GM23248 (cell line): Measurements from ENCODE around the gene RYR3.

Source experiments
- EZH2 ChIP-seq: fragments of 200-600 bp; sonication (generic); IDR thresholded peaks from 2 replicates; pipeline ENCODE4 v1.6.1; 2018; ENCODE audit warnings: antibody characterized with exemption, mild to moderate bottlenecking; ENCODE audit not compliant: insufficient read depth, poor library complexity, severe bottlenecking
- EZH2phosphoT487 ChIP-seq: fragments of 200-600 bp; sonication (generic); IDR thresholded peaks from 2 replicates; pipeline ENCODE4 v1.6.1; 2018; ENCODE audit warnings: antibody characterized with exemption, moderate library complexity, mild to moderate bottlenecking, low read depth; ENCODE audit not compliant: insufficient read depth

GRCh38 chr15:33621141-33621540, 310.4 kb downstream of the RYR3 start:
- TF ChIP-seq EZH2: no peak
- no peak for TF ChIP-seq EZH2phosphoT487
